GM19328 (cell line): ENCODE data around the gene MUS81.

Source experiments
- ATAC-seq: cut with Tn5 transposase; IDR thresholded peaks from one replicate; pipeline ENCODE4 v1.9.1; 2021; ENCODE audit warnings: mild to moderate bottlenecking, moderate library complexity; ENCODE audit not compliant: unreplicated experiment

MUS81 gene

GRCh38 chr11:65915101-65915820 is 55.0 kb downstream of the MUS81 start:
- no peak for ATAC-seq

GRCh38 chr11:65915821-65916251 is 55.6 kb downstream of the MUS81 start:
- ATAC-seq, result no peak
